ENCODE data around the gene MSI2.

DNA sequence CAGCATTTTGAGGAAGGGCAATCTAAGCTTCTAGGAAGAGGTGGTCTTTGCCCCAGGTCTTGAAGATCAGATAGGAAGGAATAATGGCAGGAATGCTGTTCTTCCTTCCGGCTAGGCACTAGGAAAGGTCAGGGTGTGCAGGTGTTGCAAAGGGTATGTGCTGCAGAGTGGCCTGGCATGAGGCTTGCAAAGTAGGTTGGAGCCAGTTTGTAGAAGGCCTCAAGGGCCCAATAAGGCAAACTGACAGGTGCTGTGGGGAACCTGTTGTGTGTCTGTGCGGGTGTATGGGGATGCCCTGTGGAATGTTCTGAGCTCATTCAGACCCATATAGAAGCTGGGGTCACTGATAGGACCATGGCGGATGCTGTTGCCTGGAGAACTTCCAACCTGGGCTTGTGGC, 12.7 kb downstream of the MSI2 start:
- TF ChIP-seq, protein P1, sequence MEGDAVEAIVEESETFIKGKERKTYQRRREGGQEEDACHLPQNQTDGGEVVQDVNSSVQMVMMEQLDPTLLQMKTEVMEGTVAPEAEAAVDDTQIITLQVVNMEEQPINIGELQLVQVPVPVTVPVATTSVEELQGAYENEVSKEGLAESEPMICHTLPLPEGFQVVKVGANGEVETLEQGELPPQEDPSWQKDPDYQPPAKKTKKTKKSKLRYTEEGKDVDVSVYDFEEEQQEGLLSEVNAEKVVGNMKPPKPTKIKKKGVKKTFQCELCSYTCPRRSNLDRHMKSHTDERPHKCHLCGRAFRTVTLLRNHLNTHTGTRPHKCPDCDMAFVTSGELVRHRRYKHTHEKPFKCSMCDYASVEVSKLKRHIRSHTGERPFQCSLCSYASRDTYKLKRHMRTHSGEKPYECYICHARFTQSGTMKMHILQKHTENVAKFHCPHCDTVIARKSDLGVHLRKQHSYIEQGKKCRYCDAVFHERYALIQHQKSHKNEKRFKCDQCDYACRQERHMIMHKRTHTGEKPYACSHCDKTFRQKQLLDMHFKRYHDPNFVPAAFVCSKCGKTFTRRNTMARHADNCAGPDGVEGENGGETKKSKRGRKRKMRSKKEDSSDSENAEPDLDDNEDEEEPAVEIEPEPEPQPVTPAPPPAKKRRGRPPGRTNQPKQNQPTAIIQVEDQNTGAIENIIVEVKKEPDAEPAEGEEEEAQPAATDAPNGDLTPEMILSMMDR (IDR thresholded peaks at IDR 0.05), result no peak
- no peak for TF ChIP-seq POLR2AphosphoS5 (IDR thresholded peaks at IDR 0.05)
